GM23248 (cell line): ENCODE results near the gene ACE2.

Experiments
- EZH2 ChIP-seq: fragments of 200-600 bp; sonication (generic); IDR thresholded peaks from 2 replicates; pipeline ENCODE4 v1.6.1; 2018; ENCODE audit warnings: antibody characterized with exemption, mild to moderate bottlenecking; ENCODE audit not compliant: insufficient read depth, poor library complexity, severe bottlenecking
- EZH2phosphoT487 ChIP-seq: fragments of 200-600 bp; sonication (generic); IDR thresholded peaks from 2 replicates; pipeline ENCODE4 v1.6.1; 2018; ENCODE audit warnings: antibody characterized with exemption, moderate library complexity, mild to moderate bottlenecking, low read depth; ENCODE audit not compliant: insufficient read depth

DNA sequence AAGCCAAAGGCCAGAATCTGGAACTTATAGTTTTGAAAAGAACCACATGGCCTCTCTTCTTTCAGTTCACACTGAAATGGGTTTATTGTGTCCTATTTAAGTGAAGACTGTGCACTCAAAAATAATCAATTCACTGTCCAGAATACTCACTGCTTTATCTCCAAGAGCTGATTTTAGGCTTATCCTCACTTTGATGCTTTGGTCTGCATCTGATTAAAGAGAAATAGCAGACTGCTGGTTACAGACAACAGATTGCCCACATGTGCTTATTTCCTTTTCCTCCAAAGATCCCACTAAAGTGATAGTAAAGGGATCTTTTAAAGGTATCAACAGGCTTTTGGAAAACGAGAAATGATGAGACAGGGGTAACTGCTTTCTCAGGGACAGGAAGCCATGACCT is 30.6 kb downstream of the ACE2 start:
- TF ChIP-seq EZH2 (no peak), EZH2phosphoT487 (no peak)
